ENCODE results near the gene CHD5. TPM values are rescaled to one million over a fixed set of nuclear protein-coding genes. Genes with fewer than 3 reads are reported as not detected.
A peak's percentile ranks its signal among the peaks of the same experiment; 100 is the strongest.

CHD5 gene
- total RNA-seq, 1 experiment from 2014 or later: 62.9 TPM

- H3K36me3 ChIP-seq (ENCODE audit: control insufficient read depth, insufficient read depth, low read length): peaks cover 26% of the 10 kb centered on the region
- in situ Hi-C loops (cut with HindIII; ENCODE audit: low pct_unique_long_range_greater_than_20kb, low sequenced_read_pairs): no loop called here
- intact Hi-C loops (cut with micrococcal nuclease; ENCODE audit: unreplicated experiment): no loop called here
- ChIA-PET POLR2A (no interaction called here), CTCF (no interaction called here)
- TF ChIP-seq POLR2AphosphoS5 (IDR thresholded peaks at IDR 0.05; ENCODE audit: low read depth, low read length): peak; percentile 96
- peak; percentile 69; the same call in 1 of the 2 replicates for TF ChIP-seq SIN3A (IDR thresholded peaks at IDR 0.05; ENCODE audit: borderline replicate concordance, insufficient read depth, low read depth, low read length)
- TF ChIP-seq TCF7L2 (IDR thresholded peaks at IDR 0.05; ENCODE audit: low read depth, low read length): peak; percentile 72
- no peak for TF ChIP-seq CTCF (IDR thresholded peaks at IDR 0.05)
- 0 out of 4 replicates have a peak, but pooled peaks of 1 of the 2 experiments have one; percentile 52 for TF ChIP-seq REST (IDR thresholded peaks at IDR 0.05; ENCODE audit: insufficient read depth in 1 of 2, low read depth in 2 of 2, low read length in 1 of 2)
- no peaks in the 10 kb centered on the region for H3K9me3 ChIP-seq (ENCODE audit: control insufficient read depth, insufficient read depth, low read depth, low read length)
- ATAC-seq (peak; percentile 97), DNase-seq (ENCODE audit: low read depth, low spot score) (peak; percentile 96)
- no TSS peak for BruUV-seq (replicated peaks)
- peak within 1 kb of the TSS; percentile 99 for H3K27ac ChIP-seq (ENCODE audit: low read length)
- H3K4me1 ChIP-seq (ENCODE audit: control insufficient read depth, insufficient read depth, low read length): peaks cover 15% of the 10 kb centered on the region
- no peaks in the 10 kb centered on the region for H3K27me3 ChIP-seq (ENCODE audit: control insufficient read depth, insufficient read depth, low read length)
- peak within 1 kb of the TSS; percentile 86 to 96 for H3K4me3 ChIP-seq (ENCODE audit: low read depth in 2 of 2, low read length in 2 of 2)
Measured at GRCh38 chr1:6199298-6200187, 19.4 kb upstream of the CHD5 start, which contains the start of gene RPL22. Gene RPL22, minus strand, starts transcription at chr1:6199595. Its CDS starts 22 bp downstream, at chr1:6199573.

- Histone ChIP-seq H3K4me3 (ENCODE audit: low read depth in 2 of 2, low read length in 2 of 2) (peak overlapping the region; percentile 86 to 96), H3K9me3 (ENCODE audit: control insufficient read depth, insufficient read depth, low read depth, low read length) (no peaks in the 10 kb centered on the region), H3K36me3 (ENCODE audit: control insufficient read depth, insufficient read depth, low read length) (peaks cover 26% of the 10 kb centered on the region), H3K27me3 (ENCODE audit: control insufficient read depth, insufficient read depth, low read length) (no peaks in the 10 kb centered on the region), H3K27ac (ENCODE audit: low read length) (peak overlapping the region; percentile 99), H3K4me1 (ENCODE audit: control insufficient read depth, insufficient read depth, low read length) (peaks cover 15% of the 10 kb centered on the region)
- ATAC-seq (peak; percentile 26), DNase-seq (ENCODE audit: low read depth, low spot score) (no peak)
- ChIA-PET POLR2A (interaction anchor here (0.6 kb wide), 1 partner anchor 16 kb away, joined by 5 read pairs; no protein-coding TSS in a partner anchor), CTCF (no interaction called here)
- intact Hi-C loops (cut with micrococcal nuclease; ENCODE audit: unreplicated experiment): no loop called here
- in situ Hi-C loops (cut with HindIII; ENCODE audit: low pct_unique_long_range_greater_than_20kb, low sequenced_read_pairs): no loop called here
- no peak for TF ChIP-seq POLR2AphosphoS5 (IDR thresholded peaks at IDR 0.05; ENCODE audit: low read depth, low read length)
- TF ChIP-seq SIN3A (IDR thresholded peaks at IDR 0.05; ENCODE audit: borderline replicate concordance, insufficient read depth, low read depth, low read length): no peak
- TF ChIP-seq TCF7L2 (IDR thresholded peaks at IDR 0.05; ENCODE audit: low read depth, low read length): no peak
- no peak for TF ChIP-seq REST (IDR thresholded peaks at IDR 0.05; ENCODE audit: insufficient read depth in 1 of 2, low read depth in 2 of 2, low read length in 1 of 2)
- no peak for TF ChIP-seq CTCF (IDR thresholded peaks at IDR 0.05)
- no TSS peak for BruUV-seq (replicated peaks)
Measured at GRCh38 chr1:6198646-6199297, 18.7 kb upstream of the CHD5 start.
